HFFc6 (cell line): ENCODE measurements around the gene GPRIN3. TPM values are rescaled to one million over a fixed set of nuclear protein-coding genes. Genes with fewer than 3 reads are reported as not detected.
A peak's percentile ranks its signal among the peaks of the same experiment; 100 is the strongest.

Experiments
- DNase-seq: peaks from one replicate; pipeline ENCODE4 v3.0.0-alpha.2; 2018
- H3K27ac Mint-ChIP-seq: 2 replicates; pipeline ENCODE4 v1.8.0; 2020; ENCODE audit warnings: mild to moderate bottlenecking, mixed read lengths
- H3K27me3 Mint-ChIP-seq: 2 replicates; pipeline ENCODE4 v1.8.0; 2021; ENCODE audit warnings: mild to moderate bottlenecking, moderate library complexity, mixed read lengths; ENCODE audit not compliant: insufficient read depth
- H3K36me3 Mint-ChIP-seq: 2 replicates; pipeline ENCODE4 v1.8.0; 2021; ENCODE audit warnings: low read depth, mixed read lengths
- H3K4me1 Mint-ChIP-seq: 2 replicates; pipeline ENCODE4 v1.8.0; 2020; ENCODE audit warnings: low read depth, mixed read lengths
- H3K4me3 Mint-ChIP-seq: 2 replicates; pipeline ENCODE4 v1.8.0; 2020; ENCODE audit warnings: mild to moderate bottlenecking, moderate library complexity, mixed read lengths
- H3K9me3 Mint-ChIP-seq: 2 replicates; pipeline ENCODE4 v1.8.0; 2020; ENCODE audit warnings: mild to moderate bottlenecking, mixed read lengths
- CTCF ChIP-seq: fragments of 200-600 bp; sonication (generic); IDR thresholded peaks from 2 replicates; pipeline ENCODE4 v1.5.0; 2021; ENCODE audit warnings: antibody characterized with exemption, mild to moderate bottlenecking
- total RNA-seq, 6 experiments: library from RNA; stranded (reverse); fragmentation: NEBNext Ultra II Directional; extraction: Animal tissue kit (Norgen Biotek cat#: 25700); gene quantifications; 2 replicates in 1 of 6; 3 replicates in 5 of 6; pipeline ENCODE4 v1.2.3, GENCODE V29; 2021

Gene GPRIN3
- total RNA-seq, 6 experiments from 2014 or later, result under 0.01 to 0.28 (median 0.04) TPM

DNA sequence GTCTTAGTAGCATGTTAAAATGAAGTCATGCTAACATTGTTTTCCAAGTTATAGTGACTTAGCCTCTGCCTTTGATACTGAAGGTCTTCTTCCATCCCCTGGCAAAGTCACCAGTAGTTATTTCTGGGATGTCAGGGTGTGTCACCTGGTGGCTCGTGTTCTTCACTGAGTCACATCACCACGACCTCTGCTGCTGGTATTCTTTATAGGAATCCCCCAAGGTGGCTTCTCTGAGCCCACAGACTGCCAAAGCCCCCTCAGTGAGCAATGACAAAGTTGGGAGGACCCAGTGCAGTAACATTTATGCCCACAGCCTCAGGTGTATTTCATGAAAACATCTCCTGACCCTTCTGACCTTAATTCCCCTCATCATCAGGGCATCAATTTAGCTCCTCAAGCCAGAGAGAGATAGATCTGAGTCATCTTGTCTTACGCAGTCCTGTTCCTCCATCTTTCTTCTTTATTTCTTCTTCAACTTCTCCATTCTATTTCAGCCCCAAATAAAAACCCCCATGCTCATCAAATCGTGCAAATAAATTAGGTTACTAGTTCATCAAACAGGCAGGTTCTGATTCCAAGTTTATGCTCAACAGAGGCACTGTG lies 29.3 kb upstream of the GPRIN3 start:
- H3K36me3 Mint-ChIP-seq, result no peaks in the 10 kb centered on the region
- no peak overlapping the region for H3K27ac Mint-ChIP-seq
- H3K4me3 Mint-ChIP-seq, result no peak overlapping the region
- no peak for DNase-seq
- TF ChIP-seq CTCF, result no peak
- H3K27me3 Mint-ChIP-seq, result peaks cover 6% of the 10 kb centered on the region; the same call in 1 of the 2 replicates
- peaks cover under 1% of the 10 kb centered on the region; the same call in 1 of the 2 replicates for H3K4me1 Mint-ChIP-seq
- no peaks in the 10 kb centered on the region for H3K9me3 Mint-ChIP-seq

DNA sequence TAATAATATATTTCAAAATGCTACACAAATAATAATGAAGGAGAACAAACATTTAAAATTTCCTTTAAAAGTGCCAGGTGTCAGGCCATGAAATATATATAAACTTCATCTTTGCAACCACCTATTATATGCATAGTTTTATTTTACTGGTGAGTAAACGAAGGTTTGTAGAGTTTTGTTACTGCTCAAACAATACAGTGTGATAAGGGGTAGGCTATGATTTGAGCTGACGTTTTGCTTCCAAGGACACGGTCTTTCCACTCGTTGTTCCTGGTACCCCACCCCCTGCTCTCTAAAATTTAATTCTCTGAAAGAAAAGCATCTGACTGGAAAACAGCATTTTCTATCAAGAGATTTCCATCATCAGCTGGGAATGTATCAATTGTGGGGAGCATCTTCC lies 27.2 kb upstream of the GPRIN3 start:
- no peaks in the 10 kb centered on the region for H3K36me3 Mint-ChIP-seq
- no peak for DNase-seq
- peaks cover 9% of the 10 kb centered on the region; the same call in 1 of the 2 replicates for H3K4me1 Mint-ChIP-seq
- H3K9me3 Mint-ChIP-seq, result no peaks in the 10 kb centered on the region
- peaks cover 2% of the 10 kb centered on the region; the same call in 1 of the 2 replicates for H3K27me3 Mint-ChIP-seq
- H3K27ac Mint-ChIP-seq, result no peak overlapping the region
- no peak for TF ChIP-seq CTCF
- H3K4me3 Mint-ChIP-seq, result no peak overlapping the region

- no peaks in the 10 kb centered on the region for H3K9me3 Mint-ChIP-seq
- DNase-seq, result no peak
- H3K4me3 Mint-ChIP-seq, result no peak overlapping the region
- no peaks in the 10 kb centered on the region for H3K36me3 Mint-ChIP-seq
- TF ChIP-seq CTCF, result no peak
- peaks cover 2% of the 10 kb centered on the region; the same call in 1 of the 2 replicates for H3K27me3 Mint-ChIP-seq
- no peak overlapping the region for H3K27ac Mint-ChIP-seq
- H3K4me1 Mint-ChIP-seq, result peaks cover 9% of the 10 kb centered on the region; the same call in 1 of the 2 replicates
Observed at GRCh38 chr4:89334311-89334710, 26.7 kb upstream of the GPRIN3 start.

DNA sequence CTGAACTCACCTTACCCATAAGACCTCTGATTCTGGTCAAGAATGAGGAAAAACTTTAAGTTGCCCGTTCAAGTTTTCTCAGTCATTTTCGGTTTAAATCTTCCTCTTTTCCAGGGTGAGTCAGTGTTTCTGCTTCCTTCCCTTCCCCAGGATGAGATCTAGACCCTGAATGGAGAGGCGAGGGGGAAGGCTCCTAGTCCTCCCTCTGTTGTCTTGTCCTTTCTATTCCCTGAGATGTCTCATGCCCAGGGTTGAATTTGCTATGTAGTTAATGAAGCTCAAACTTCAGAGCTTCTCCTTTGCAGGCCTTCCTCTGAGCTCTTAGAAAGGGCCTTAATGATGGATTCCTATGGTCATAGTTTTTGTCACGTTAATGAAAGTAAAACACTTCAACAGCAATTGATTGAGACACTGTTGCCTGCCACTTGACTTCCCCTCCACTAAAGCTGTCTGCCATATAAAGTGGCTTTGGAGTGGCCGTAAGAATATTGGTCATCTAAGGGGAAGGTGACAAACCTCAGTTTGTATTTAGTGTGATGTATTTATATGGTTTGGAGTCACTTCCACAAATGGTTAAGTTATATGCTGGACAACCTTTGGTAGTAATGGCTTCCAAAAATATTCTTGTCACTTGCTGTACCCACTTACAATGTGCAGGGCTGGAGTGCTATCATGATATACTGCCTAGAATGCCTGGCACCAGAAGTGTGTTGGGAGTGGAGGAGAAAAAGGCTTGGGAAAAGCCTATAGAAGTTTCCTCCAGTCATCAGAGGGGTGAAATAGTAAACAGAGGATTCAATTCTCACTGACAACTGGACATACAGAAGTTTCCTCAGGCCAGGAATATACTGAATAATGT lies 24.3 kb upstream of the GPRIN3 start:
- Mint-ChIP-seq H3K36me3 (no peaks in the 10 kb centered on the region), H3K27ac (no peak overlapping the region), H3K4me3 (peak overlapping the region; percentile 27; the same call in 1 of the 2 replicates), H3K27me3 (peaks cover 2% of the 10 kb centered on the region; the same call in 1 of the 2 replicates), H3K4me1 (peaks cover 9% of the 10 kb centered on the region; the same call in 1 of the 2 replicates), H3K9me3 (no peaks in the 10 kb centered on the region)
- TF ChIP-seq CTCF, result no peak
- DNase-seq, result no peak

DNA sequence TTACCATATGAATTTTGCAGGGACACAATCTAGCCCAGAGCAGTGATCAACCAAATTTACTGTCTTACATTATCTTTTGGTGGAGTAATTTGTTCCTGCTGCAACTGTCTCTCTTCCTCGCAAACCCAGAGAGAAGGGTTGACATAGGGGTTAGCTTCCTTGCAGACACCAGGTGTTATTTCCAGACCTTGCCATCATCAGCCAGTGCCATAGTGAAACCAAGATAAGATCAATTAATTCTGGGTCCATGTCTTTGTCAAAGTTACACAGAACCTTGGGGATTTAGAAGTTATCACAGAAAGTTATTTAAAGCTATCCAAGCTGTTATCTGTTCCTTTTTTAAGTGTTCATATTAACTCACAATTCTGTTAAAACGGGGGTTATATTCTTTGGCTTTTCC lies 23.6 kb upstream of the GPRIN3 start:
- Mint-ChIP-seq H3K4me1 (peaks cover 9% of the 10 kb centered on the region; the same call in 1 of the 2 replicates), H3K9me3 (no peaks in the 10 kb centered on the region), H3K27me3 (peaks cover 2% of the 10 kb centered on the region; the same call in 1 of the 2 replicates), H3K4me3 (peak overlapping the region; percentile 27; the same call in 1 of the 2 replicates), H3K27ac (no peak overlapping the region), H3K36me3 (no peaks in the 10 kb centered on the region)
- TF ChIP-seq CTCF, result no peak
- no peak for DNase-seq
